ENCODE results near the gene MAPK13. TPM values are rescaled to one million over a fixed set of nuclear protein-coding genes. Genes with fewer than 3 reads are reported as not detected.

MAPK13 gene
- total RNA-seq, 6 experiments from 2014 or later = 2.2 to 5.0 (median 3.0) TPM

GRCh38 chr6:36141961-36142360 is 11.6 kb downstream of the MAPK13 start:
- H3K4me1 ChIP-seq = no peaks in the 10 kb centered on the region
- WGBS (ENCODE audit: insufficient coverage, low coverage, low lambda C conversion rate, missing lambda C conversion rate) = 97% methylated on average over 3 of the region's 4 CpGs
- H3K27me3 ChIP-seq = no peaks in the 10 kb centered on the region
- ATAC-seq (no peak), DNase-seq (no peak)
- intact Hi-C loops (cut with DNase I) = no loop called here
- no peak overlapping the region for H3K4me3 ChIP-seq
- H3K27ac ChIP-seq = no peak overlapping the region
- no peak for TF ChIP-seq CTCF (IDR thresholded peaks at IDR 0.05)
- TF ChIP-seq POLR2A (IDR thresholded peaks at IDR 0.05) = no peak
- peaks cover 0 to 4% (median 0%) of the 10 kb centered on the region in 4 donors for H3K36me3 ChIP-seq
- H3K9me3 ChIP-seq = no peaks in the 10 kb centered on the region

- H3K36me3 ChIP-seq = peaks cover 0 to 4% (median 0%) of the 10 kb centered on the region in 4 donors
- ATAC-seq = no peak
- DNase-seq = no peak
These were observed 12.9 kb downstream of the MAPK13 start for GRCh38 chr6:36142971-36143838.

GRCh38 chr6:36145495-36145894 is 15.2 kb downstream of the MAPK13 start:
- Histone ChIP-seq H3K4me1 (peaks cover 0 to 12% (median 0%) of the 10 kb centered on the region in 4 donors), H3K36me3 (no peaks in the 10 kb centered on the region), H3K27me3 (no peaks in the 10 kb centered on the region), H3K9me3 (no peaks in the 10 kb centered on the region), H3K4me3 (no peak overlapping the region), H3K27ac (no peak overlapping the region)
- 57% methylated on average over 1 of the region's 4 CpGs for WGBS (ENCODE audit: insufficient coverage, low coverage, low lambda C conversion rate, missing lambda C conversion rate)
- TF ChIP-seq POLR2A (IDR thresholded peaks at IDR 0.05) (no peak), CTCF (IDR thresholded peaks at IDR 0.05) (no peak)
- no peak for ATAC-seq
- intact Hi-C loops (cut with DNase I) = no loop called here
- no peak for DNase-seq

More at GRCh38 chr6:36142971-36143838, 12.9 kb downstream of the MAPK13 start:
- Histone ChIP-seq H3K27me3 (no peaks in the 10 kb centered on the region), H3K27ac (no peak overlapping the region), H3K4me1 (no peaks in the 10 kb centered on the region), H3K9me3 (no peaks in the 10 kb centered on the region), H3K4me3 (no peak overlapping the region)
- WGBS (ENCODE audit: insufficient coverage, low coverage, low lambda C conversion rate, missing lambda C conversion rate) = 94% methylated on average over 6 of the region's 13 CpGs
- TF ChIP-seq POLR2A (IDR thresholded peaks at IDR 0.05) (no peak), CTCF (IDR thresholded peaks at IDR 0.05) (no peak)
- intact Hi-C loops (cut with DNase I) = no loop called here

- Histone ChIP-seq H3K36me3 (no peaks in the 10 kb centered on the region), H3K4me1 (peaks cover 0 to 12% (median 0%) of the 10 kb centered on the region in 4 donors), H3K4me3 (no peak overlapping the region), H3K27me3 (no peaks in the 10 kb centered on the region), H3K27ac (no peak overlapping the region), H3K9me3 (no peaks in the 10 kb centered on the region)
- DNase-seq (no peak), ATAC-seq (peak in 3 of 4 donors; percentile 33 to 55 (median 45))
- intact Hi-C loops (cut with DNase I) = no loop called here
- 70% methylated on average over 3 of the region's 3 CpGs for WGBS (ENCODE audit: insufficient coverage, low coverage, low lambda C conversion rate, missing lambda C conversion rate)
- TF ChIP-seq POLR2A (IDR thresholded peaks at IDR 0.05) (no peak), CTCF (IDR thresholded peaks at IDR 0.05) (no peak)
These were observed 17.0 kb downstream of the MAPK13 start for GRCh38 chr6:36147294-36147693.
